Heart right ventricle (tissue), 16 donors: Measurements from ENCODE around the gene ADAMTS14. TPM values are rescaled to one million over a fixed set of nuclear protein-coding genes. Genes with fewer than 3 reads are reported as not detected.

Experiments used
- ATAC-seq, 8 donors: fragments of 200-7000 bp; cut with Tn5 transposase; one replicate each; pipeline ENCODE4 v1.9.1; 2020; ENCODE audit warnings: mild to moderate bottlenecking in 8 of 8, moderate library complexity in 8 of 8, moderate number of reproducible peaks in 1 of 8
- DNase-seq, 2 donors: peaks; one replicate each; pipeline ENCODE4 v3.0.0-alpha.2; 2020
- H3K27ac ChIP-seq, 10 donors: fragments of 200-600 bp; sonication (generic) in 2 of 10; one replicate each; pipeline versions ENCODE4 v1.5.0 to v1.8.0; 2020 to 2022; ENCODE audit warnings: mild to moderate bottlenecking in 3 of 10
- H3K27me3 ChIP-seq, 7 donors: fragments of 200-600 bp; one replicate each; pipeline ENCODE4 v1.8.0; 2021 to 2022; ENCODE audit warnings: mild to moderate bottlenecking in 2 of 7
- H3K36me3 ChIP-seq, 9 donors: fragments of 200-600 bp; sonication (generic) in 1 of 9; one replicate each; pipeline versions ENCODE4 v1.5.0 to v1.8.0; 2020 to 2022; ENCODE audit warnings: mild to moderate bottlenecking in 2 of 9
- H3K4me1 ChIP-seq, 9 donors: fragments of 200-600 bp; sonication (generic) in 1 of 9; one replicate each; pipeline versions ENCODE4 v1.5.0 to v1.8.0; 2020 to 2022; ENCODE audit warnings: mild to moderate bottlenecking in 4 of 9
- H3K4me3 ChIP-seq, 10 donors: fragments of 200-600 bp; sonication (generic) in 2 of 10; one replicate each; pipeline versions ENCODE4 v1.5.0 to v1.8.0; 2020 to 2022; ENCODE audit warnings: mild to moderate bottlenecking in 7 of 10, moderate library complexity in 2 of 10
- H3K9me3 ChIP-seq, 11 donors: fragments of 200-600 bp in 10 of 11; sonication (generic) in 2 of 11; one replicate each; pipeline versions ENCODE4 v1.5.0 to v1.8.0; 2013 to 2022; ENCODE audit warnings: mild to moderate bottlenecking in 2 of 11, control low read depth in 1 of 11, moderate library complexity in 1 of 11
- WGBS, 2 donors: extraction: QIAGEN DNeasy Blood & Tissue Kit; methylation state at CpG; one replicate each; pipeline ENCODE4 v1.1.7; 2013; ENCODE audit warnings: inconsistent platforms in 1 of 2; 5-methylcytosine and 5-hydroxymethylcytosine counted together
- intact Hi-C, 10 donors: fragments of 100-400 bp; cut with DNase I; formaldehyde crosslinking; loops; one replicate each; pipeline versions ENCODE4 v1.11.1 to v1.14.2; 2022
- polyA plus RNA-seq, 2 donors: library from polyadenylated mRNA; stranded (reverse); fragments of 200-250 nt; gene quantifications; one replicate each; pipeline ENCODE4 v1.2.3, GENCODE V29; 2013
- total RNA-seq, 10 donors: library from RNA; stranded (reverse); fragmentation: NEBNext Ultra II Directional in 3 of 10; extraction: Animal tissue kit (Norgen Biotek cat#: 25700) in 3 of 10; gene quantifications; one replicate each; pipeline versions ENCODE4 v1.2.1 to v1.2.4, GENCODE V29; 2021 to 2023
- TF ChIP-seq, protein P1 (sequence below), 9 donors: fragments of 200-600 bp; sonication (generic) in 2 of 9; IDR thresholded peaks; one replicate each; pipeline versions ENCODE4 v1.5.0 to v1.8.0; 2021 to 2022; ENCODE audit warnings: antibody characterized with exemption in 9 of 9, mild to moderate bottlenecking in 5 of 9, moderate library complexity in 1 of 9
- donor health status: Arrhythmogenic right ventricular cardiomyopathy.
- donor health status: ischemic (EF 13 %, LVEDD 7.1; RV severe dilation, severe dysfunction).
- donor health status: healthy with polysubstance abuse.
- donor health status: DM: no; HTN: yes; CAD: no.
- donor health status: DM: no; HTN: no; CAD: no.
- donor health status: ischemic (EF 25% LVEDD 6.9; RV normal size, moderate dysfunction).
- donor health status: ischemic (EF 25% LVEDD 5.7; RV mildly dilated, moderate dysfunction).
- donor health status: healthy.
- donor health status: DM: yes; HTN: yes; CAD: no.
- donor health status: Ischemic cardiomyopathy.
- donor health status: ischemic (EF 35%, LVEDD 5.7; RV mildly dilated, moderate dysfunction).
- donor health status: nonischemic (EF 11% LVEDD 7.7; RV severe dilation, severe dysfunction).
- donor health status: DM: yes; HTN: yes; CAD: no.
- donor health status: PGD.
- donor health status: ischemic (EF 29% LVEDD 5.4; RV normal size, mild dysfunction).
- donor health status: nonischemic (EF 23%, LVEDD 6.1; RV moderate dilation, normal function).

Gene ADAMTS14
- total and polyA plus RNA-seq, 12 donors, result 0.08 to 1.4 (median 0.57) TPM

DNA sequence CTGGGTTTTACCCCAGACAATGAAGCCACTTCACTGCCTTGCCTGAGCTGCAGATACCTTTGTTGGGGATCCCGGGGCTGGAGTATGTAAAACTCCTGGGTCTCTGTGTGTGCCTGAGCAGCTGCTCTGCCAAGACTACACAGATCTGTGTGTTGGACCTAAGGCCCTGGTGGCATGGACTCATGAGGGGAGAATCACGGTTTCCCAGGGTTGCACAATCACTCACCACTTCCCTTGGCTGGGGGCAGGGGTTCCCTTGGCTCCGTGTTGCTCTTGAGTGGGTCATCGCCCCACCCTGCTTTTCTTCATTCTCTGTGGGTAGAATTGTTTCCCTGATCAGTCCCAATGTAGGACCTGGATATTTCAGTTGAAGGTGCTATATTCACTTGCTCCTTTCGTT is 126.8 kb downstream of the ADAMTS14 start:
- peaks cover 0 to 4% (median 0%) of the 10 kb centered on the region in 11 donors for H3K9me3 ChIP-seq
- ATAC-seq (no peak), DNase-seq (no peak)
- WGBS, 2 donors, result 82 to 85% methylated on average over 5 of the region's 5 CpGs
- intact Hi-C loops, result no loop called here
- H3K4me3 ChIP-seq, result no peak overlapping the region
- H3K27me3 ChIP-seq, result peaks cover 0 to 9% (median 0%) of the 10 kb centered on the region in 7 donors
- TF ChIP-seq, protein P1, sequence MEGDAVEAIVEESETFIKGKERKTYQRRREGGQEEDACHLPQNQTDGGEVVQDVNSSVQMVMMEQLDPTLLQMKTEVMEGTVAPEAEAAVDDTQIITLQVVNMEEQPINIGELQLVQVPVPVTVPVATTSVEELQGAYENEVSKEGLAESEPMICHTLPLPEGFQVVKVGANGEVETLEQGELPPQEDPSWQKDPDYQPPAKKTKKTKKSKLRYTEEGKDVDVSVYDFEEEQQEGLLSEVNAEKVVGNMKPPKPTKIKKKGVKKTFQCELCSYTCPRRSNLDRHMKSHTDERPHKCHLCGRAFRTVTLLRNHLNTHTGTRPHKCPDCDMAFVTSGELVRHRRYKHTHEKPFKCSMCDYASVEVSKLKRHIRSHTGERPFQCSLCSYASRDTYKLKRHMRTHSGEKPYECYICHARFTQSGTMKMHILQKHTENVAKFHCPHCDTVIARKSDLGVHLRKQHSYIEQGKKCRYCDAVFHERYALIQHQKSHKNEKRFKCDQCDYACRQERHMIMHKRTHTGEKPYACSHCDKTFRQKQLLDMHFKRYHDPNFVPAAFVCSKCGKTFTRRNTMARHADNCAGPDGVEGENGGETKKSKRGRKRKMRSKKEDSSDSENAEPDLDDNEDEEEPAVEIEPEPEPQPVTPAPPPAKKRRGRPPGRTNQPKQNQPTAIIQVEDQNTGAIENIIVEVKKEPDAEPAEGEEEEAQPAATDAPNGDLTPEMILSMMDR (IDR thresholded peaks at IDR 0.05), result no peak
- H3K4me1 ChIP-seq, result peaks cover 0 to 5% (median 0%) of the 10 kb centered on the region in 9 donors
- H3K27ac ChIP-seq, result no peak overlapping the region
- H3K36me3 ChIP-seq, result no peaks in the 10 kb centered on the region

DNA sequence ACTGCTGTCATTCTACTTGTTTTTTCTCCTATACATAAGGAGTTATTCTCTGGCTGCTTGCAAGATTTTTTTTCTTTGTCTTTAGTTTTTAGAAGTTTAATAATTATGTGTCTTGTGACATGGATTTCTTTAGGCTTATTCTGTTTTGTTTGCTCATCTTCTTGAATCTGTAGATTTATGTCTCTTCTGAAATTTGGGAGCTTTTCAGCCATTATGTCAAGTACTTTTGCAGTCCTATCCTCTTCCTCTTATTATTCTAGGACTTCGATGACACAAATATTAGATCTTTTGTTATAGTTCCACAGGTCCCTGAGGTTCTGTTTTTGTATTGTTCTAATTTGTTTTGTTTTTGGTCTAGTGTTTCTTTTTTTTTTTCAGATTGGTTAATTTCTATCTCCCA is 129.5 kb downstream of the ADAMTS14 start:
- H3K4me3 ChIP-seq, result no peak overlapping the region
- intact Hi-C loops, result no loop called here
- WGBS, 2 donors, result 63 to 71% methylated on average over 1 of the region's 1 CpG

DNA sequence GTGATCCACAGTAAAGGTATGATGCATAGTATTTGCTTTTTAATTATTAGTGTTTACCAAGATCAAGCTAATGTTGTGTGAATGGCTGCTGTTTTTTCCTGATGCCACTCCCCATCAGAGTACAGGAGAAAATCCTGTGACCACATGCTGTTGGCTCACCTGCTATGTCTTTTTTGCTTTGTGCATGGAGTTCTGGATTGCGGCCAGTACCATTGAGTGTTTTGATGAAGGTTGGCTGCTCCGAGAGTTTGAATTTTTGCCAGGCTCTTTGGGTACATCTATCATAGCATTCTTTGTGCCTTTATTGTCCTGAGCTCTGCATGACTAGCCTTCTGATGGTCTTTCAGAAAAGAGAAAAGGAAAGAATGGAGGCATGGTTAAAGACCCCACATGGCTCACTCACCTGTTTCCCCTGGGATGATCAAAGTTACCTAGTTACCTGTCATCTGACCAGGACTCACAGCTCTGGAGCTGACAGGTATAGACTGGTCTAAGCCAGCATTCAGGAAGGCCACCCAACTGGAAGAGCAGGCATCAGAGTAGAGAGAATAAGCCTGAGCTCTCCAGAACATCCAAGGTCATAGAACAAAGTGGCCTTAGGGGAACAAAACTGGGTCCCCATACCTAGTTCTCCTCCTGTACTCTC is 131.6 kb downstream of the ADAMTS14 start:
- DNase-seq (no peak), ATAC-seq (peak in 6 of 8 donors; percentile 20 to 74 (median 38))
- peaks cover 0 to 5% (median 0%) of the 10 kb centered on the region in 9 donors for H3K4me1 ChIP-seq
- no peaks in the 10 kb centered on the region for H3K9me3 ChIP-seq
- 50 to 57% methylated on average over 2 of the region's 2 CpGs for WGBS, 2 donors
- TF ChIP-seq, protein P1 (IDR thresholded peaks at IDR 0.05), result no peak
- H3K36me3 ChIP-seq, result no peaks in the 10 kb centered on the region
- H3K27ac ChIP-seq, result no peak overlapping the region
- no peak overlapping the region for H3K4me3 ChIP-seq
- intact Hi-C loops, result no loop called here
- no peaks in the 10 kb centered on the region for H3K27me3 ChIP-seq

More for the DNA sequence above, 129.5 kb downstream of the ADAMTS14 start:
- DNase-seq (no peak), ATAC-seq (no peak)
- Histone ChIP-seq H3K27ac (no peak overlapping the region), H3K4me1 (peaks cover 0 to 5% (median 0%) of the 10 kb centered on the region in 9 donors), H3K36me3 (no peaks in the 10 kb centered on the region), H3K27me3 (peaks cover 0 to 8% (median 0%) of the 10 kb centered on the region in 7 donors), H3K9me3 (no peaks in the 10 kb centered on the region)
- TF ChIP-seq, protein P1 (IDR thresholded peaks at IDR 0.05), result no peak

DNA sequence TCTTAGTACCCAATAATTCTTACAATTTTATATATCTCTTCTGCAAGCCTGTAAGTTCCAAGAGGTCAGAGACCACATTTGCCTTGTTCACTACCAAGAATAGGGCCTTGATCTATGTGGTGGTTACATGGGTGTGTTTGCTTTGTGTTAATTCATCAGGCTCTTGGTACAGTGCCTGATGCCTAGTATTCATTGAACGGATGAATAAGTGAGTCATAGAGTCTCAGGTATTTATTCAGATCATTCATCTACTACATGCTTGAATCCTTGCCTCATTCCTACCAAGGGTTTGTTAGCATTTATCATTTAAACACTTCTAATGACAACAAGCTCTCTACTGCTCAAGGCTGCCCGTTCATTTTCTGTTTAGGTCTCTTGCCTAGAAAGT is 132.1 kb downstream of the ADAMTS14 start:
- intact Hi-C loops, result no loop called here
- no peak for DNase-seq
- 85 to 87% methylated on average over 2 of the region's 2 CpGs for WGBS, 2 donors
- Histone ChIP-seq H3K27ac (no peak overlapping the region), H3K4me1 (peaks cover 0 to 8% (median 0%) of the 10 kb centered on the region in 9 donors), H3K27me3 (no peaks in the 10 kb centered on the region), H3K36me3 (no peaks in the 10 kb centered on the region), H3K9me3 (no peaks in the 10 kb centered on the region), H3K4me3 (no peak overlapping the region)
- TF ChIP-seq, protein P1 (IDR thresholded peaks at IDR 0.05), result no peak
- no peak for ATAC-seq
